A549 (cell line): ENCODE data around the gene AQP7.

ENCODE experiments used
- CTCF ChIP-seq: fragments of >200 bp; sonication (Bioruptor Twin); formaldehyde crosslinking; IDR thresholded peaks from 3 replicates; pipeline ENCODE4 v1.5.1; 2016
- ZFP36 ChIP-seq: fragments of 450-650 bp; IDR thresholded peaks from 2 replicates; pipeline ENCODE4 v1.6.1; 2014; ENCODE audit warnings: borderline replicate concordance; ENCODE audit not compliant: partially characterized antibody

DNA sequence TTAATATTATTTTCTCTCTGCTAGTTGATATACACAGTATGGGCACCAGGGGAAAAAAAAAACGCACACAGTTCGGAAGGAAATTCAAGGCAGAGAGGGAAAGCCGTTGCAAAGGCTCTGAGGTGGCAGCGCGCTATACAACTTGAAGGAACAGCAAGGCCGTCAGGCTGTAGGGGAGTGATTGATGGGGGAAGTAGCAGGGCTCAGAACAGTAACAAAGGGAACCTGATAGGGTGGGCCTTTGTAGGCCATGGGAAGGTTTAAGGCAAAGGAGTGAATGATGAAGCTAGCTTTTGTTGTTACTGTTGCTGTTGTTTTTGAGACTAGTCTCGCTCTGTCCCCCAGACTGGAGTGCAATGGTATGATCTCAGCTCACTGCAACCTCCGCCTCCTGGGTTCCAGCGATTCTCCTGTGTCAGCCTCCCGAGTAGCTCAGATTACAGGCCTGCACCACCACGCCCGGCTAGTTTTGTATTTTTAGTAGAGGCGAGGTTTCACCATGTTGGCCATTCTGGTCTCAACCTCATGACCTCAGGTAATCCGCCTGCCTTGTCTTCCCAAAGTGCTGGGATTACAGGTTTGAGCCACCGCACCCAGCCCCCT, 27.0 kb downstream of the AQP7 start:
- TF ChIP-seq CTCF, result no peak; the same call in 1 of the 3 replicates
- no peak for TF ChIP-seq ZFP36
